Mucosa of descending colon (tissue), 3 donors: Measurements from ENCODE around the gene SLIT1. TPM values are rescaled to one million over a fixed set of nuclear protein-coding genes. Genes with fewer than 3 reads are reported as not detected.

Experiments used
- ATAC-seq: fragments of 200-7000 bp; cut with Tn5 transposase; one replicate; pipeline ENCODE4 v1.9.1; 2020; ENCODE audit warnings: mild to moderate bottlenecking, moderate library complexity
- DNase-seq, 3 donors: peaks; one replicate each; pipeline ENCODE4 v3.0.0-alpha.2; 2020
- H3K36me3 ChIP-seq: fragments of 200-600 bp; one replicate; pipeline ENCODE4 v1.8.0; 2021; ENCODE audit warnings: low read depth, mild to moderate bottlenecking
- H3K4me1 ChIP-seq: fragments of 200-600 bp; one replicate; pipeline ENCODE4 v1.8.0; 2021; ENCODE audit warnings: low read depth, mild to moderate bottlenecking
- H3K4me3 ChIP-seq: fragments of 200-600 bp; one replicate; pipeline ENCODE4 v1.8.0; 2021; ENCODE audit warnings: mild to moderate bottlenecking
- H3K9me3 ChIP-seq: fragments of 200-600 bp; one replicate; pipeline ENCODE4 v1.8.0; 2021; ENCODE audit warnings: mild to moderate bottlenecking
- CTCF ChIP-seq: fragments of 200-600 bp; IDR thresholded peaks from one replicate; pipeline ENCODE4 v1.8.0; 2022; ENCODE audit warnings: antibody characterized with exemption, mild to moderate bottlenecking
- intact Hi-C, 2 donors: fragments of 100-400 bp; cut with DNase I in 1 of 2; cut with micrococcal nuclease in 1 of 2; formaldehyde crosslinking; loops; one replicate each; pipeline versions ENCODE4 v1.11.0 to v1.11.1; 2022; cut with DNase I, micrococcal nuclease
- total RNA-seq, 3 donors: library from RNA; stranded (reverse); fragmentation: NEBNext Ultra II Directional in 2 of 3; extraction: Animal tissue kit (Norgen Biotek cat#: 25700) in 2 of 3; gene quantifications; one replicate each; pipeline versions ENCODE4 v1.2.1 to v1.2.4, GENCODE V29; 2021 to 2023
- donor health status: DM: no; HTN: no; CAD: no; lungs with moderate emphysema.
- donor health status: DM: no; HTN: no; CAD: no.
- donor health status: DM: no; HTN: yes; CAD: no.

Gene SLIT1
- total RNA-seq, 3 donors from 2014 or later: 0.17 to 1.1 (median 0.24) TPM

DNA sequence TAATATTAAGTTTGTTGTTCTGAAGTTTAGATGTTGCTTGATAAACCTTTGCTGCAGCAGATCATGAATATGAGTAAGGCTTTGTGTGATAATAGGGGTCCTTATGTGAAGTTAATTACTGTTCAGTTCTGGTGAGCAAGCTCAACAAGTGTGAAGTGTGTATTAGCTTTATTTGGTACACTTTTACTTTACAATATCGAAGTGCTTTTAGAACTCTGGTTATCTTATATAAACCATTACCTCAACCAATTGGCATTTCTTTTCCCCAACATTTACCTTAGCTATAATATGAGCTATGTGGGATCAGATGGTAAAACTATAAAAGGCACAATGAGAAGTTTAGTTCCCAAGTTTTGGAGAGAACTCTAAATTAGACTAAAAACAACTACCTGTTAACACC lies 226.0 kb downstream of the SLIT1 start:
- no peak for ATAC-seq
- no peak overlapping the region for H3K4me3 ChIP-seq
- no peaks in the 10 kb centered on the region for H3K4me1 ChIP-seq
- TF ChIP-seq CTCF: no peak
- intact Hi-C loops: no loop called here
- no peaks in the 10 kb centered on the region for H3K9me3 ChIP-seq
- no peak for DNase-seq
- no peaks in the 10 kb centered on the region for H3K36me3 ChIP-seq

GRCh38 chr10:96958071-96958470 lies 227.7 kb downstream of the SLIT1 start:
- H3K4me3 ChIP-seq: no peak overlapping the region
- ATAC-seq: no peak
- no peaks in the 10 kb centered on the region for H3K36me3 ChIP-seq

DNA sequence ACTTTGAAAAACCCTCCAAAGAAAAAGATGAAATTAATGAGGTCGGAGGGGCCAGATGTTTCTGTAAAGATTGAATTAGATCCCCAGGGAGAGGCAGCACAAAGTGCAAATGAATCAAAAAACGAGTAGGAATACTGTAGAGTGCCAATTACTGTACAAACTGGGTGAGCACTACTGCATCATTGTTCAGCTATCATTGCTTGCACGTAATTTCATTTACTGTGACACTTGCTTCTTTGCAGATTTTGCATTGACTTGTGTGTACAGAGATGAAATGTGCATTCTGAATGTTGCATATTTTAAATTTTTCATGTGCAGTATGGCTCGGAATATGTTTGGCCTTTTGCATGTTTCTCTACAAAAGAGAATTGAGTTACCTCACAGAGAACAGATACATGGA lies 230.0 kb downstream of the SLIT1 start:
- DNase-seq (no peak), ATAC-seq (no peak)
- no peaks in the 10 kb centered on the region for H3K4me1 ChIP-seq
- H3K4me3 ChIP-seq: no peak overlapping the region
- H3K9me3 ChIP-seq: no peaks in the 10 kb centered on the region
- H3K36me3 ChIP-seq: no peaks in the 10 kb centered on the region
- no peak for TF ChIP-seq CTCF
- intact Hi-C loops: no loop called here

More at GRCh38 chr10:96958071-96958470, 227.7 kb downstream of the SLIT1 start:
- intact Hi-C loops: no loop called here
- Histone ChIP-seq H3K9me3 (no peaks in the 10 kb centered on the region), H3K4me1 (no peaks in the 10 kb centered on the region)
- DNase-seq: no peak
- TF ChIP-seq CTCF: no peak

DNA sequence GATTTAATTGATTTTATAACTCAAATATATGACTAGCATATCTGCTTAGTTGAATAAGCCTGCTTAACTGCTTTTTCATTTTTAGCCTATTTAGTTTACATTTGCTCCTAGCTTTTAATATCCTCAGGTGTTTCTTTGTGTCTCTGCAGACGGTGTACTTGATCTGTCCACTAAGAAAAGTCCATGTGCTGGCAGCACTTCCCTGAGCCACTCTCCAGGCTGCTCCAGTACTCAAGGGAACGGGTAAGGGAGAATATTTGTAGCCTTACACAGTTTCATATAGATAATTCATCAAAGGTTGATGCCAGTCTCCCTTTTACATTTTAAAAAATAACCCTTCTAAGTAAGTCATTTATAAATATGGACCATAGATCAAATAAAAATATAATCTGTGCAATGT lies 233.8 kb downstream of the SLIT1 start:
- no peaks in the 10 kb centered on the region for H3K4me1 ChIP-seq
- ATAC-seq: no peak
- intact Hi-C loops: no loop called here
- no peak overlapping the region for H3K4me3 ChIP-seq
- no peaks in the 10 kb centered on the region for H3K9me3 ChIP-seq
- no peaks in the 10 kb centered on the region for H3K36me3 ChIP-seq
- DNase-seq: no peak
- TF ChIP-seq CTCF: no peak

DNA sequence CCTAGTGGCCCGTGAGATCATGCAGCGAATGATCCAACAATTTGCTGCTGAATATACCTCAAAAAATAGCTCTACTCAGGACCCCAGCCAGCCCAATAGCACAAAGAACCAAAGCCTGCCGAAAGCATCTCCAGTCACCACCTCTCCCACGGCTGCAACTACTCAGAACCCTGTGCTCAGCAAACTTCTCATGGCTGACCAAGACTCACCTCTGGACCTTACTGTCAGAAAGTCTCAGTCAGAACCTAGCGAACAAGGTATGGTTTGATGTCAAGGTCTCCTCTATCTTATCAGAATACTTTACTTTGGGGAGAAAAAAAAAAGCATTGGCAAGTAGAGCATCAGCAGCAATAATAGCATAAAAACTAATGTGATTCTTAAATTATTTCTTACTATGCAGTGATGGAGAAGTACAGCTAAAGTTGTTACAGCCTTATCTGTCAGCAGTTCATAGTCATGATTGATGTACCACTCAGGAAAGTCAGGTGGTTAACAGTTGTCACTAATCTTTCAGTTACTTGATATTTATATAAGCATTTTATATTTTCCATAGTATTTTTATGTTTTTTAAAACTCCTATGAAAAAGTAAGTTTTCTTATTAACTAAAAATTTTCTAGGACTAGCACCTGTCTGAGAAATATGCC lies 236.6 kb downstream of the SLIT1 start:
- H3K4me3 ChIP-seq: no peak overlapping the region
- intact Hi-C loops: no loop called here
- no peak for TF ChIP-seq CTCF
- no peak for DNase-seq
- no peaks in the 10 kb centered on the region for H3K36me3 ChIP-seq
- ATAC-seq: no peak
- no peaks in the 10 kb centered on the region for H3K4me1 ChIP-seq
- H3K9me3 ChIP-seq: no peaks in the 10 kb centered on the region

Other genes with a start within 250 kb of the SLIT1 start
- 10 to 100 TPM in 1 of 3 donors, 1 to 10 TPM in 2; 5.9 to 10.7 (median 8.8) TPM for gene ARHGAP19, start 106.7 kb upstream of the SLIT1 start, total RNA-seq
- gene FRAT1, start 133.3 kb upstream of the SLIT1 start, total RNA-seq: 1 to 10 TPM; 4.7 to 9.6 (median 7.2) TPM
- gene FRAT2, start 148.8 kb upstream of the SLIT1 start, total RNA-seq: 10 to 100 TPM; 26.2 to 42.5 (median 33.3) TPM
- gene RRP12, start 215.4 kb upstream of the SLIT1 start, total RNA-seq: 10 to 100 TPM; 14.6 to 19.4 (median 16.9) TPM
- 100 to 1,000 TPM; 173 to 244 (median 186) TPM for gene PGAM1, start 240.2 kb upstream of the SLIT1 start, total RNA-seq